Inflammatory macrophage (primary cell): ENCODE results near the gene FAM72D.
"Not testable (repeated sequence)": the region's sequence is repeated elsewhere in the genome, so short reads cannot be mapped to it uniquely, and the experiment has no call there.

ENCODE experiments used
- DNase-seq, 2 donors: peaks; one replicate each; pipeline ENCODE4 v3.0.0-alpha.2; 2020 to 2022
- total RNA-seq, 18 experiments: gene quantifications; one replicate each; lab custom pipeline; 2026; ENCODE audit warnings: mixed read lengths in 6 of 18, inconsistent platforms in 2 of 18; lab: John Stamatoyannopoulos, UW

Gene FAM72D
- total RNA-seq = 0.36 to 1.8 (median 0.97) reads per million in 18 experiments

DNA sequence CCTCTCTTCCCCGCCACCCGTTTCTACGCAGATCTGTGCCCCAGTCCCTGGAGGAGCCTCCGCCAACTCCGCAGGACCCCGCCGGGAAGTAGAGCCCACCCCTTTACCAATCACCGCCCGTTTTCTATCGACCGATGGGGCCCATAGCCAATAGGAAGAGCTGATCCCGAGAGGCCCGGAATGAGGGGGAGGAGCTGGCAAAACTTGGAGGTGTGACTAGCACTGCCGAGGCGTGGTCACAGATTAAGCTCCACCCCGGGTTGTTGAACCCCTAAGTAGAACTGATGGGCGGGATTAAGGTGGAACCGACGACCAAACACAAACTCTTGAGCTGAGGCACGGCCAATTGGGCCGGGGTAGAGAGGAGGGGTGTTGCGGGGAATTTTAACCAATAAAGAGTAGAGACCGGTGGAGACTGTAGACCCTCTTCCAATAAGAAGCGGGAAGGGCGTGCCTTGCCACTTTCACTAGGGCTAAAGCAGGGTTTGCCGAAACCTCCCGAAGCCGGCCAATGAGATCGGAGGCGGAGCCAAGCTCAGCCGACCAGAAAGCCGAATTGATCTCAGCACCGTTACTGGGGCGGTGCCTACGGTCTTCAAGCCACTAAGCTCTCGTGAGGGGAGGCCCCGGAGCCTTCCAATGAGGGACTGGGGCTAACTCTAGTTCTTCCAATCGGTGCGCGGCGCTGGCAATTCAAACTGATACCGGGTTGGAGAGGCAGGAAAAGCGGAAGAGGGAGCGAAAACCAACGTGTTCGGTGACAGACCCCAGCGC is at the start of gene FAM72D, which contains the start of gene SRGAP2B:
FAM72D (plus strand) TSS at position 691 of the 774 bp plus-strand sequence. CDS start 874 bp downstream, outside the sequence.
SRGAP2B (minus strand) TSS at position 45 of the 774 bp plus-strand sequence. CDS start 2,427 bp downstream, outside the sequence.
- DNase-seq = not testable (repeated sequence)

DNA sequence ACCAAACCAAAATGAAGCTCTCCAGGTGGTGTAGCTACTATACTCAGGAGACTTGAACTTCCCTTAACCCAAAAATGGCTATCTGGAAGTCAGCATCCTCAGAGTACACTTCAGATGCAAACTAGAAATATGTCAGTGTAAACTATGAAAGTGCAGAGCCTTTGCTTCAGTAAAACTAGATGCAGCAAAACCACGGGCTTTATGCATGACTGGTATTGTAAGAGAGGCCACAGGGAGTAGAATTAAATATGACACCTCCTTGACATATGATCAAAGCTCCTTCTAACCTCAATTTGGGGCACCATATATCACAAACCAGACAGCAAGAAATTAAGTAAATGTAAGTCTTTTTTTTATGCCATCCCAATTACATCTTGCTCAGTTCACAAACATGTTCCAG is 48.2 kb upstream of the FAM72D start:
- DNase-seq = not testable (repeated sequence)

DNA sequence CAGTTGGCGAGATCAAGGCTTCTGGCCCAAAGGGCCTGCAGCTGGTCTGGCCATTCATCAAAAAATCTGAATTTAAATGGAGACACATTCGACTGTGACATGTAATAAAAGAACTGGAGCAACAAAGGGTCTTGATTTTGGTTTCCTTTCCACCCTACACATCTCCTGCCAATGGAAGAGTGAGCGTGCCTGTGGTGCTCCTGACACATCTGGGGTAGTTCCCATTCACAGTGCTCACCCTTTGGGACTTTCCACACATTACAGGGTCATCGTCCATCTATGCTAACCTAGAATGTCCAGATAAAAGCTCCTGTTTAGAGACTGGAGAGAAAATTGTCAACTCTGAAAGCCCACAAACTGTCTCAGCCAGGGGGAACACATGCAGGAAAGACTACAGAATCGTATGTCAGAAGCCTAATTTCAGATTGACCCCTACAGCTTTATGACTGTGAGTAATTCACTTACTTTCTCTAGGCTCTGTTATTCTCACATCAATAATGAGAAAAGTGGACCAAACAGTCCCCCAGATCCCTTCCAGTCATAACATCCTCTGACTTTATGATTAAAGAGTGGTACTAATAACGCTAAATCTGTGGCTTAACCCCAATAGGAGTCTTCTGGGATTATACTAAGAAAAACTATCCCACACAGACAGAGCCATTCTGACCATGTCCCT is 47.5 kb upstream of the FAM72D start:
- DNase-seq = not testable (repeated sequence)

- not testable (repeated sequence) for DNase-seq
These were observed 43.6 kb upstream of the FAM72D start for GRCh38 chr1:145052019-145052776.

- not testable (repeated sequence) for DNase-seq
These were observed 42.3 kb upstream of the FAM72D start for GRCh38 chr1:145053428-145053827.

DNA sequence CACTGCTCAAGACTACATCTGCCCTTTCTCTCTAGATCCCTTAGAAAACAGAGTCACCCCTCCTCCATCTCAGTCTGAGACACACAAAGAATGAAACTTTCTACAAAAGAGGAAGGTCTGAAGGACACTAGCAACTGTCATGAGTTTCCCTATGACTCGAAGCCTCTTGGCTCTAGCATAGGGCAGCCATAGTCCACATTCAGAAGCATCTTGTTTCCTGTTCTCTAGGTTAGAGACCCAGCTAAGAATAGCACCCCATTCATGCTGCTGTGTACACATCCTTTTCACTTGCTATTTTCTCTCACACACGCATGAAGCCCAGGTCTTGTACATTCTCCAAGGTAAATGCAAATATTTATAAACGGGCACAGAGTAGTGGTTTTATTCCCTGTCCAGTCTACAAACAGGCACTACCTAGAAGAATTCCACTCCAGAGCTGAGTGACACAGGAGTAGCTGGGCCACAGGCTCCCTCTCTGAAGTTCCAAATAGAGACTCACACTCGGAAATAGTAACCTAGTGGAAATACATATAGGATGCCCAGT is 40.5 kb upstream of the FAM72D start:
- not testable (repeated sequence) for DNase-seq

DNA sequence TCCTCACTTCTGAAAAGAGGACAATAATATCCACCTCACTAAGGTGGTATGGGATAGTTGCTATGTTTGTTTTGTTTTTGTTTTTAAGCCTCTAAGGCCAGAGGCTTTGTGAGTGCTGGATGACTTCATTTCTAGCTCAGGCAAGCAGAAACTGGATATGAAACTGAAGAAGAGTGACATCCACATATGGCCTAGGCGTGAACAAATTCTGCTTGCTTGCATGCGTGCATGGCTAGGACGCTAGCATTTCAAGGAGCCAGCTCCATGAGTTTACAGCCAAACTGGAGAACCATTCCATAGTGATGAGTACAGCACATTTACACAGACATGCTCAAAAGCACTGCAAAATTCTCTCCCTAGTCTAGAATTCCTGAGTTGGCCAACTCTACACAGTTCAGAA is 37.6 kb upstream of the FAM72D start:
- not testable (repeated sequence) for DNase-seq

GRCh38 chr1:145063285-145063684 is 32.5 kb upstream of the FAM72D start:
- DNase-seq = not testable (repeated sequence)

GRCh38 chr1:145063941-145064648 is 31.7 kb upstream of the FAM72D start:
- DNase-seq = not testable (repeated sequence)

DNA sequence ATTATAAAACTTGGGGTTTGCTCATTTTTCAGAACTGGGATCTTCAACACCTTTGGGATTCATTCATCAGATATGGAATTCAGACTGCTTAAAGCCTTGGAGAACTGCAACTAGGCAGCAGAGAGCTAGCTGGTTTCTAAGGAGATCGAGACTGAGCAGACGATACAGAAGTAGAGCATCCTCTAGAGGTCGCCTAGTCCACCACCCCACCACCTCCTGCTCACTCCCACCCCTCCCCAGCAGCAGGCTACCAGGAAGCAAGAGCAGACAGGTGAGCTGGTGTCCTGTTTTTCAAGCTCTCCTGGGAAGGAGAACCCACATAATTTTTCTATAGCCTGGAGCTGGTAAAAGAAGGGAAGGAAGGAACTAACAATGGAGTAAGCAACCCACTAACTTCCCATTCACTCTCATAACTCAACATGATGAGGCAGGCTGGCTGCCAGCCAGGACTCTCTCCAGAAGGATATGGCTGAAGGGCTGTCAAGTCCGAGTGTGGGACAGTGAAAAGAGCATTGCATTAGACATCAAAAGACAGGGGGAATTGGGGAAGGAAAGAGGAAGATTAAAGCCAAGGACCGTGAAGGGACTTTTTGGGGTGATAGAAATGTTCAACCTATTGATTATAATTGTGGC is 30.5 kb upstream of the FAM72D start:
- DNase-seq = not testable (repeated sequence)

DNA sequence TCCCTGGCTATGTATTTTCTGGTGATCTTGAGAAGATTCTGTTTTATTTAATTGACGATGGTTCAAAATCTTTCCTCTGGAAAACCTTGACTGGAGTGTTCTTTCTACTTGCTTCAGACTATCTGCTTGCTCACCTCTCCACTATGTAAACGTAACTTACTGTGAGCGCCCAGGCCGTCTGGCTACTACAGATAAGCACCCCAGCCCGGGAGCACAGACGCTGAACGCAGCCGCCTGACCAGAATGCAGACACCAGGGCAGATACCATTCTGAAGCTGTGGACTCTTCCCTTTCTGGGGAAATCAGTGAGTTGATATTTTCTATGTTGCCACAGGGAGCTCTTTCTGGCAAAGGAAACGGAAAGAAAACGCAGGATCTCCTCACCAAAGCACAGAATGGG is 29.3 kb upstream of the FAM72D start:
- not testable (repeated sequence) for DNase-seq

DNA sequence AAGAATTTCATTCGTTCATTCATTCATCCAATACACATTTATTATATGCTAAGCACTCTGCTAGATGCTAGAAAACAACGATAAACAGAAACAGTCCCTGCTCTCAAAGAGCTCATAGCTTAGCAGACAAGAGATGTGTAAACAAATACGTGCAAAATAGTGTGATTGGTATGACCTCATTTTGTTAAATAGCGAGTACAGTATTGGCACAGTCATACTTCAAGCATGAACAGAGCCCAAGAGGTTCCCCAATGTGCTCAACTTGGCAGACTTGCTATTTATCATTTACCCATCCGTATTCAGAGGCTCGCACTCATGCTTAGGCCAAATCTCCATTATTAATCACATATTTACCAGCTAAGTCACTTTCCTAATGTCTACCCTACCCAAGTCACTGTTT is 24.2 kb upstream of the FAM72D start:
- DNase-seq = not testable (repeated sequence)

- DNase-seq = not testable (repeated sequence)
These were observed 21.7 kb upstream of the FAM72D start for GRCh38 chr1:145074021-145074559.

DNA sequence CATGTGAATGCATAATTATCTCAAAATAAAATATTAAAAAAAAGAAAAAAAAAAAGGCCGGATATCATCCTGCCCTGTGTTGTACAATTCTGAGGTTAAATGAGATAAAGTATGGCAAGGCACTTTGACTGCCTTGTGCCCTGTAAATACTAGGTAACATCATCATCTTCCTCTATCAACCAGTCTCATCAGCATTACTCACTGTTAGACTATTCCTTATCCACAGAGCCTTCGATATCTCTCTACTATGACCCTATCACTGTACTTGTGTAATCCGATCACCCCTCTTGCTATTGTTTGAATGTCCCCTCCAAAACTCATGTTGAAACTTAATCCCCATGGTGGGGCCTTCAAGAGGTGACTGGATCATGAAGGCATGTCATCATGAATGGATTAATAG is 18.9 kb upstream of the FAM72D start:
- DNase-seq = not testable (repeated sequence)

DNA sequence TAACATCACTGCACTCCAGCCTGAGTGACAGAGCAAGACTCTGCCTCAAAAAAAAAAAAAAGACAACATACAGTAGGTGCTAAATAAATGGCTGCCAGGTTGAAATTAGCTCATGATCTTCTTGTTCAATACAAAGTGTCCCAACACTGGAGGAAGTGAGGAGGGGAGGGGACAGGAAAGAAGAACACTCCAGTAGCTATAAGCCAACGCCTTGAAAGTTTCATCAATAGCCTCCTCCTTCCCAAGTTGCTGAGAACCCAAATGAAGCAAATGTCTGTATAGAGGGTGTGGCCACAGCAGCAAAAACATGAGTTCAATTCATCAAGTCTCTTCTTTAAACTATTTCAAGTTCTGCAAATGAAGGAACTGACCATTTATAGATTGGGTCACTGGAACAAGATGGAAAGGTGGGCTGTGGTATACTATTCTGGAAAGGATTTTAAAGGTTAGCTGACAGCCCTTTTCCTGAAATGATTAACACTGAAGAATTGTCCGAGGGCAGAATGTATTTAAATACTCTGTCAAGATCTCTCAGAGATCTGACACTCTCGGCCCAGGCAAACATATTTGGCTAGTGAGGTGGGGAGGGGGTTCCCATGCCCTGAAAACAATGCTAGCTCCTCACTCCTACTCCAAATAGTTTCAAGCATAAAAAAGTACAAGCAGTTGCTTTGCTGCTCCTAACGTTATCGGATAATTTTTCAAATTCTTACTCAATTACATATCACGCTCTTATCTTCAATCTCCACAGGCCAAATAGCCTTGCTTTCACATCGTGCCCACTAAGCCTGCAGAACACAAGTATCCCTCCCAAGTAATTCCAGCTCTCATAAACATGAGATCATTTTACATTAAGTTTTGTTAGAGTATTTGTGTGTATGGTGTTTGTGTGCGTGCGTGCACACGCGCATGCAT is 17.6 kb upstream of the FAM72D start:
- not testable (repeated sequence) for DNase-seq

DNA sequence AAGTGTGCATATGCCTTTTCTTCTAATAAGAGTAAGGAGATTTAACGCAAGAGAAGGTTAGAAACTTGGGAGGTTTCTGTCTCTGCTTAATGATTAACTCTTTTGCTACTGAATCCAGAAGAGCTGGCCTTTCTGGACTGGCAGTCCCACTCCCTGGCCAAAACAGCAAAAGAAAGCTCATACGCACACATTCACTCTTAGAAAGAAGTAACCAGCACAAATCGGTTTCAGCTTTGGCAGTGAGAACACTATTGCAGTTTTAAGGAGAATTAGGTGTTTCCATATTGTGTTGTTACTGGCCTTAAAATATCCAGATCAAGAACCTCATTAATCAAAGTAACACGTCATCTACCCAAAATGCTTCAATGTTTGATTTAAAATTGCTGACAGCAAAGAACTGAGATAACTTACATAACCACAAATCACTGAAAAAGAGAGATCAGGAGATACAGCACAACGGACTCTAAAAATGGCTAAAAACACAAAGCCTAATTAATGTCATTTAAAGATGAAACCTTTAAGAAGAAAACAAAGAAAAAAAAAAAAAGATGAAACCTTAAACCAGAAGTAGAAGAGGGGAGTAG is 16.9 kb upstream of the FAM72D start:
- not testable (repeated sequence) for DNase-seq

DNA sequence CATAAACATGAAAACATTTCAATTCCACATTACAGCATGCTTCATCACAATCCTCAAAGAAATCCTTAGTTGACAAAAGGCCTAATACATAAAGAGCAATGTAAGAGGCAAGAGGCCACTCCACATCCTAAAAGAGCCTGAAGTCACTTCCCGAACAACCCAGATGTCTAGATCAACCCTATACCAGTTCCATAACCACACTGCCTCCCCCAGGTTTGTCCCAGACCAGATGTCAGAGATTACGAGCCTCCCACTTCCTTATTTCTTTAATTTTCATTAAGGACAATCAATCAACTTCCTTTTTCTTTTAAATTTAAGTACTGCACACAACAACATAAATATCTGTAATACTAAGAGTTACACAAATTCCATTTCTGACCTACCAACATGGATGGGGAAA is 16.0 kb upstream of the FAM72D start:
- peak; percentile 47 to 49 for DNase-seq

- DNase-seq = peak in 1 of 2 donors; percentile 1
These were observed 15.6 kb upstream of the FAM72D start for GRCh38 chr1:145080193-145080592.

DNA sequence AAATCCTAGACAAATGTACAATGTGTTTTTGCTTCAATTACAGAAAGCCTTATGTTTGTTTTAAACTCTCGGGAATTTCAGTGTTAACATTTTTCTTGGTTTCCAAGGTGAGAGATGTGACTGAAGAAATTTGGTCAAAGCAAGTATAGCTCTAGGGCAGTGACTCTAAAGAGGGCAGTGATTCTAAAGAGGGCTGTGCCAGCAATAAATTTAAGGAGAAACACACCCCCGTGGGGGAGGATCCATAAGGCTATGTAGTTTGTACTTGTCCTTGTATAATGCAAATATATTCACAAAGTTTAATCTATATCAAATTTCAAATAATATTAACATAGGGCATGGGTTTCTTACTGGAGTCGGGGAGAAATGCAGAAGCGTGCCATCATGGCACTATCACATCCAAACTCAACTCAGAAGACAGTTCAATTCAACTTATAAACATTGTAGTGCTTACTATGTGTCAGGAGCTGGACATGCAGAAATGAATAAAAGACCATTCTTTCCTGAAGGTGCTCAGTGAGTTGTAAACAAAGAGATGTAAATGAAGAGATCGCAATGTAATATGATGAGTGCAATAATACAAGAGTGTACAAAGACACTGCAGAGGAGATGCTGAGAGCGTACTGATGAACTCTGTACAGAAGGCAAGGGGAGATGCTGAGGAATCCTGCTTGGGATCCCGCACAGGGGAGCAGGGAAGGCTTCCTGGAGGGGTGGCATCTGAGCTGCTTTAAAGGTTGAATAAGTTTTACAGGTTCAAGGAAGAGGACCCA is 13.1 kb upstream of the FAM72D start:
- DNase-seq = not testable (repeated sequence)
